ENCODE results near the gene PPP1R9B. TPM values are rescaled to one million over a fixed set of nuclear protein-coding genes. Genes with fewer than 3 reads are reported as not detected.
A peak's percentile ranks its signal among the peaks of the same experiment; 100 is the strongest.

The PPP1R9B gene
- total RNA-seq, 4 donors from 2014 or later = 16.6 to 38.0 (median 25.6) TPM

DNA sequence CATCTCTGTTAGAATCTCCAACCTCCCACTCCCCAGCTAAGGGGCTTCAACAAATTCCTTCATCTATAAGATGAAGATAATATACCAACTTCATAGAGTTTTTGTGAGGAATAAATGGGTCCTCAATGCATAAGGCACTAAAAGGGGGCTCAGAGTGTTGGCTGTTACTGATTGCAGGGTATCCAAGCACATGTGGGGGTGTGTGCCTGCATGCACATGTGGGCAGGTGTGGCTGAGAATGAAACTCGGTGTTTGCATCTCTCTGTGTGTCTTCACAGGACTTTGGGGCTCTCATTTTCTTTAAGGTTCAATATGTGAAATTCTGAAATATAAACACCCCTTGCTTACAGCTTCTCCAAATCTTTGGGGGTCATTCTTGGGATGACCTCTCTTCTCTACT lies 4.1 kb upstream of the PPP1R9B start:
- TF ChIP-seq, protein P1, sequence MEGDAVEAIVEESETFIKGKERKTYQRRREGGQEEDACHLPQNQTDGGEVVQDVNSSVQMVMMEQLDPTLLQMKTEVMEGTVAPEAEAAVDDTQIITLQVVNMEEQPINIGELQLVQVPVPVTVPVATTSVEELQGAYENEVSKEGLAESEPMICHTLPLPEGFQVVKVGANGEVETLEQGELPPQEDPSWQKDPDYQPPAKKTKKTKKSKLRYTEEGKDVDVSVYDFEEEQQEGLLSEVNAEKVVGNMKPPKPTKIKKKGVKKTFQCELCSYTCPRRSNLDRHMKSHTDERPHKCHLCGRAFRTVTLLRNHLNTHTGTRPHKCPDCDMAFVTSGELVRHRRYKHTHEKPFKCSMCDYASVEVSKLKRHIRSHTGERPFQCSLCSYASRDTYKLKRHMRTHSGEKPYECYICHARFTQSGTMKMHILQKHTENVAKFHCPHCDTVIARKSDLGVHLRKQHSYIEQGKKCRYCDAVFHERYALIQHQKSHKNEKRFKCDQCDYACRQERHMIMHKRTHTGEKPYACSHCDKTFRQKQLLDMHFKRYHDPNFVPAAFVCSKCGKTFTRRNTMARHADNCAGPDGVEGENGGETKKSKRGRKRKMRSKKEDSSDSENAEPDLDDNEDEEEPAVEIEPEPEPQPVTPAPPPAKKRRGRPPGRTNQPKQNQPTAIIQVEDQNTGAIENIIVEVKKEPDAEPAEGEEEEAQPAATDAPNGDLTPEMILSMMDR (IDR thresholded peaks at IDR 0.05) = no peak
- ATAC-seq (ENCODE audit: low FRiP score) (no peak), DNase-seq (ENCODE audit: low spot score) (no peak)

DNA sequence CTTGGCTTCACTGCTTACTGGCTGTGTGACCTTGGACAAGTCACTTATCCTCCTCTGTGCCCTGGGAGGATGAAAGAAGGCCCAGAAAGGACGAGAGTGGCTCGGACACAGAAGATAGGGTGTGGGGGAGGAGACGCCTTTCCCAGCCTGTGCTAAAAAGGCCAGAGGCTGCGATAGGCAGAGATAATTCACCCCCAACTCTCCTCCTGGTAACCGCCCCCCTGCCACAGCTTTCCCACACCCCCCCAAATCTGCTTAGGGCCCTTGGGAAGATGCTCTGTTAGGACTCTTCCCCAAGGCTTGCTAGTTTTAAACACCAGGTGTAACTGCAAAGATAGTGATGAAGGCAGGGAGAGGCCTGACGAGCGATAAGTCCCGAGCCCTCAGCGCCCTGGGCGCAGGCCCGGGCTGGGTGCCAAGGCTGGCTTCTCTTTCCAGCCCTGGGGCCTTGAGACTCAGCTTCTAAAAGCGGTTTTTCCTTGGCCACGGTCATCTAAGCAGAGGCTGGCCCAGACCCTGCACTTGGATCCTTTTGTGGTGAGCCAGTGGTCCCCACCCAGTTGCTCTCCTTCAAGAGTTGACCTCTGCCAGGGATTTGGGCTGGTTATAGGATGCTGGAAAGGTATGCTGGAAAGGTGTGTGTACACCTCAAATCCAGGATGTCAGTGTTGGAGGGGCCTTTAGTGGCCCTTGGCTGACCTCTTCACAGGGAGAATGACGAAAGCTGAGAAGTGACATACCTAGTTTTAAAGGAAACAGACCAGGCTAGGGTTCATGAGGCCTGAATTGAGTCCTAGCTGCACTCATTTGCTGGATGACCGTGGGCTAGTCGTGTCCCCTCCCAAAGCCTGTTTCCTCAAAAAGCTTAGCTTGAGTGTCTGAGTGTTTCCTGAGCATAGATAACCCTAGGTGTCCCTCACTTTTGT lies 3.4 kb upstream of the PPP1R9B start:
- no peak for DNase-seq (ENCODE audit: low spot score)
- no peak for ATAC-seq (ENCODE audit: low FRiP score)
- TF ChIP-seq, protein P1 (IDR thresholded peaks at IDR 0.05) = no peak

DNA sequence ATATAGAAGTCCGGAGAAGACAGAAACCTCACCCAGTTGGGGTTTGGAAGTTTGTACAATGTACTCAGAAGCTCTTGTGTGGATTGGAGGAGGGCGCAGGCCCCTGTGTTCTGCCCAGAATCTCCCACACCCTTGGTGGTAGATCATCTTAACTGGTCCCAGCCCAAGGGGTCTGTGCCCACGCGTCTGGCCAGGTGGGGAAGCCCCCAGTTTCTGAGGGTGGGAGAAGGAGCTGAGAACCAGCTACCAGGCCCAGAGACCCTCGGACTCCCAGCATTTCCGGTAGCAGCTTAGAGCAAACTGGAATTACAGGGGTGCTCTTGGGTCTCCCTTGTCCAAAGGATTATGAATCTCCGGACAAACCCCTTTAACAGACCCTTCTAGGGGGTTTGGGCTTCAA lies 2.3 kb upstream of the PPP1R9B start:
- DNase-seq (ENCODE audit: low spot score) = no peak
- no peak for ATAC-seq (ENCODE audit: low FRiP score)
- TF ChIP-seq, protein P1 (IDR thresholded peaks at IDR 0.05) = no peak

DNA sequence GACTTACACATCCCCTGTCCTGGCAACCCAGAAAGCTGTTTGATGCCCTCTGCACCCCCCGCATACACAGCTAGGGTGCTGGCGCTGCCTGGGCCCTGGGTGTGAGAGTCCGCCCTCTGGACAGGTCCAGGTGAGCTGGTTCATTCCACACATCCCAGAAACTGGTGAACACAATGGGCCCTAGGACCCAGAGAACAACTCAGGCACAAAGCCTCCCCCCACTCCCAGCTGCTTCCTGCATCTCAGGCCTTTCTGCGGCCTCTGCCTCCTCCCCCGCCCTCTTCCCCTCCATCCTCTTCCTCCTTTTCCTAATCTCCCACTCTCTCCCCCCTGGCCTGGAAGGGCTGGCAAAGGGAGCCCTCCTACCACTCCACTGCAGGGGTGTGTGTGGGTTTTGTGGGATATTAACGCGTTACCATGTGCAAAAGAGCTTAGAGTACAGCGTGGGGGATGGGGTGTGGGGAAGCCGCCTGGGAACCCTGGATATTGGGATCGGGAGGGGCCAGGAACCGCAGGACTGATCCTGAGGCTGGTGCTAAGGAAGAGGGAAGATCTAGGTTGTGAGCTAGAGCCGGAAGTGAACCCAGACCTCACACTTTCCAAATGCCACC lies 1.6 kb upstream of the PPP1R9B start:
- TF ChIP-seq, protein P1 (IDR thresholded peaks at IDR 0.05) = no peak
- peak; percentile 63 for DNase-seq (ENCODE audit: low spot score)
- ATAC-seq (ENCODE audit: low FRiP score) = peak; percentile 30

DNA sequence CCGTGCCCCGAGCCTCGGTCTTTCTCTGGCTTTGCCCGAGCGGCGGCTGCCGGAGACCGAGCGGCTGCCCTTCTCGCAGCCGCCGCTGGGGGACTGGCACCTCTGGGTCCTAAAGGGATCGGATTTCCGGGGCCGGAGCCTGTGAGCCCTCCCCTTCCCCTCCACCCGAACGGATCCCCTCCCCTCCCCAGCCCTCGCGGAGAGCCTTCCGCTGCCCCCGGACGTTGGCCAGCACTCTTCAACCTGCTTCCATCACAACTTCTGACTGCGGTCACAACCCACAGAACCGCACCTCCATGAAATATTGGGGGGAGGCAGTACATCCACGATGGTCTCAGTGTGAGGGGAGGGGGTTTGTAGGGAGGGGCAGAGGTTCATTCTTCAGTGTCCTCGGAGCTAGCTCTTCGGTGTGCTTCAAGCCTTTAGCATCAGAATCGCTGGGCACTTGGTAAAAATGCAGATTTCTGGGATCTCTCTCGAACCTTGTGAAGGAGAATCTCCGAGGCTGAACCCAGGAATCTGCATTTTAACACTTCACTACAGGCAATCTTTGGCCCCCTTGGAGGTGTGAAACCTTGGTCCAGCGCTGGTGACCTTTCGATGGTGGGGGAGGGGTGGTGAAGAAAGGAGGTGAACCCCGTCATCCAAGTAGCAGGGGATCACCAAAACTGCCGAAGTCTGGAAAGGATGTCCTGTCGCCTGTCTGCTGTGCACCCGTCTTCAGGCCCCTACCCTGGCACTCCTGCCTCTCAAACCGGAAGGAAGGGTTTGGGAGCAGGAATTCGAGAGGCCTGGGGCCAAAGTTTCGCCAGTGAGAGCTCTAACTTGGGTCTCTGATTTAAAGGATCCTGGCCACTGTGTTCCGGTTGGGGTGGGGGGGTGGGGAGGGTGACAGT lies 812 bp upstream of the PPP1R9B start:
- TF ChIP-seq, protein P1 (IDR thresholded peaks at IDR 0.05) = no peak
- DNase-seq (ENCODE audit: low spot score) (peak; percentile 51), ATAC-seq (ENCODE audit: low FRiP score) (peak; percentile 51)

DNA sequence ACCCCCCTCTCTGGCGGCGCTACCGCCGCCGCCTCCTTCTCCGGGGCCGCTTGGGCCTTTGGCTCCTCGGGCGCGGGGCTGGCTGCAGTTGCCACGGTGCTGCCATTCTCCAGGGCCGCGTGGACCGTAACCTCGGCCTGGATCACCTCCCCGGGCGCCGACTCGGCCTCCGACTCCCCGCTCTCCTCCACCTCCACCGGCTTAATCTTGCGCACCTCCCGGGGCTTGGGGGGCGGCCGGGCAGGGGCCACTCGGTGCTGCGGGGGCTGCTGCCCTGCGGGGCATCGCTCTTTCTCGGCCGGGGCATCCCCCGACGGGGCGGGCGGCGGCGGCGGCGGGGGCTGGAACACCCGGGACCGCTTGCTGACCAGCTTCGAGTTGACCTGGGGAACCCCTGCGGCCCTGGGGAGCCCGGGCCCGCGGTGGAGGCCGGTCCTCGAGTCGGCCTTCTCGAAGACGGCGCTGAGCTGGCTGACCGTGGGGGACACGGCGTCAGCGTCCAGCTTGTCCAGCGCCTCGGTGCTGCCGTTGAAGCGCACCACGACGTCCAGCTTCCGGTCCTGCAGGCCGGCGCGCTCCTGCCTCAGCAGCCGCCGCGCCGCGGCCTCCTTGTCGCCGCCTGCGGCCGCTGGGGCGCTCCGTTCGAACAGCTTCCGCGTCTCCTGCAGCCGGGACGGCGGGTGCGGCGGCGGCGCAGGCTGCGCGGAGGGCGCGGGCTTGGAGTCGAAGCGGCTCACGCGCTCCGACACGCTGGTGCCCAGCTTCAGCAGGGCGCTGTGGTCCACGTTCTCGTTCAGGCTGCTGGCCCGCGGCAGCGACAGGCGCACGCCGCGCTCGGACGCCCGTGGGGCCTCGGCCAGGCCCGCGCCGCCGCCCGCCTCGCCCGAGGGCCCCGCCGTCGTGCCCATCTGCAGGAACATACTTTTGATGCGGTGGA lies 792 bp downstream of the PPP1R9B start:
- ATAC-seq (ENCODE audit: low FRiP score) (peak; percentile 2), DNase-seq (ENCODE audit: low spot score) (no peak)
- TF ChIP-seq, protein P1 (IDR thresholded peaks at IDR 0.05) = no peak
